Measurements from ENCODE around the gene RELT.

RELT gene

GRCh38 chr11:73406619-73407018, 30.4 kb downstream of the RELT start:
- TF ChIP-seq ZFX (IDR thresholded peaks at IDR 0.05) (no peak), CTCF (conservative IDR thresholded peaks at IDR 0.05) (no peak)
- H3K27ac ChIP-seq = no peak overlapping the region

DNA sequence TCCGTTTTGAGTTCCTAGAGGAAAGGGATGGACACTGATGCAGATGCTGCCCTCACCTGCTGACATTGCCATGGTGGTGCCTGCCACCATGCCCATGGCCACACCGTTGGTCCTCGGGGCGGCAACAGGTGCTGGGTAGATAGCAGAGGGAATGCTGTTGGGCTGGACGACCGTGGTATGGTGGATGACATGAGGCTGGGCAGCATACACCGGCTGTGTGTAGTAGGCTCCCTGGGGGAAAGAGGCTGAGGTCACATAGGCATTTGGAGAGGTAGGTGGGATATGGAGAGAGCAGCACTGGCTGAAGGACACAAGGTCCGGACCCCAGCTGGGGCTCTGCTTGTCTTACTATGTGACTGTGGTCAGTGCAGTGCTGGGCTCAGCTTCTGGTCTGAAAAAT, 33.2 kb downstream of the RELT start:
- TF ChIP-seq ZFX (IDR thresholded peaks at IDR 0.05) (no peak), CTCF (conservative IDR thresholded peaks at IDR 0.05) (no peak)
- H3K27ac ChIP-seq = no peak overlapping the region

DNA sequence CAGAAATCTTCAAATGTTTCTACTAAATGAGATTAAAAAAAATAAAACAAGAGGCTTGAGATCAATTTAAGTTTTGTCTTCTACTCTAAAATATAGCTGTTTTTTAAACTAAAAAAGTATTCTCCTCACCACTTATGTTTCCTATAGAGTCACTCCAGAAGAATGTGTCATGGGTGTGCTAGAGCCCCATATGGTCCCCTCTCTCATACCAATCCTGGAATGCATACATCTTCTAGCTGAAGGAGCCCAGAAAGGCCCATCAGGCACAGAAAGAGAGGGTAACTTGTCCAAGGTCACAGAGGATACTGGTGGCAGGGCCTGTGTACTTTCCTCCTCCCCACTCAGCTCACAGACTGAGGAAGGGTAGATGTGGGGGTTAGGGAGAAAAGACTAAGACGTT, 34.4 kb downstream of the RELT start:
- H3K27ac ChIP-seq = no peak overlapping the region
- TF ChIP-seq ZFX (IDR thresholded peaks at IDR 0.05) (no peak), CTCF (conservative IDR thresholded peaks at IDR 0.05) (no peak)

- no peak overlapping the region for H3K27ac ChIP-seq
- TF ChIP-seq ZFX (IDR thresholded peaks at IDR 0.05) (no peak), CTCF (conservative IDR thresholded peaks at IDR 0.05) (no peak)
Measured at GRCh38 chr11:73411031-73411430, 34.8 kb downstream of the RELT start.

DNA sequence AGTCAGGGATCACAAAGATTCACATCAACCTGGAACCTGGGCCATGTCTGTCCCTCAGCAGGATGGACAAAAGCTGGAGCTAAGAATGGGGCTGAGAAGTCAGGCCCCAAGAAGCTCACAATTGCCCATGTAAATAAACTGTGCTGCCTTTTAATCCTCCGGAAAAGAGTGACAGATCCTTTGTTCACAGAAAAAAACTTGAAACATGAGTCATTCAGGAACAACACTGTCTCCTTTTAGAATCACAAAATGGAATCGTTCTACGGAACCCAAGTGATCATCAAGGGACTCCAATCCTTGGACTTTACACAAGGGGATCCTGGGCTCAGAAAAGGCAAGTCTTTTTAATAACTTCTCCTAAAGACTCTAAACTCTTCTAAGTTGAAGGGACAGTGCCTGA, 36.1 kb downstream of the RELT start:
- H3K27ac ChIP-seq = no peak overlapping the region

GRCh38 chr11:73413256-73413655, 37.1 kb downstream of the RELT start:
- no peak overlapping the region for H3K27ac ChIP-seq
- TF ChIP-seq ZFX (IDR thresholded peaks at IDR 0.05) (no peak), CTCF (conservative IDR thresholded peaks at IDR 0.05) (no peak)

More for the DNA sequence above, 36.1 kb downstream of the RELT start:
- no peak for TF ChIP-seq CTCF (conservative IDR thresholded peaks at IDR 0.05)
- TF ChIP-seq ZFX (IDR thresholded peaks at IDR 0.05) = no peak

GRCh38 chr11:73414977-73415651, 38.9 kb downstream of the RELT start:
- no peak for TF ChIP-seq CTCF (conservative IDR thresholded peaks at IDR 0.05)
- TF ChIP-seq ZFX (IDR thresholded peaks at IDR 0.05) = no peak
- H3K27ac ChIP-seq = no peak overlapping the region

All from C4-2B (cell line).